ENCODE results near the gene BEND6.

Gene BEND6

GRCh38 chr6:56954403-56955170 lies at the start of gene BEND6:
Gene BEND6 (plus strand): TSS chr6:56955107. CDS start chr6:56981811, 26,704 bp downstream.
- DNase-seq, result peak; percentile 72

- no peak for DNase-seq
Measured at GRCh38 chr6:56905378-56905777, 49.5 kb upstream of the BEND6 start.

GRCh38 chr6:56906752-56907151 lies 48.2 kb upstream of the BEND6 start:
- DNase-seq, result peak; percentile 19

GRCh38 chr6:56909115-56909907 lies 45.6 kb upstream of the BEND6 start:
- no peak for DNase-seq

GRCh38 chr6:56911847-56912246 lies 43.1 kb upstream of the BEND6 start:
- no peak for DNase-seq

GRCh38 chr6:56913285-56914074 lies 41.4 kb upstream of the BEND6 start:
- DNase-seq, result no peak

GRCh38 chr6:56914798-56915658 lies 39.9 kb upstream of the BEND6 start:
- peak; percentile 68 for DNase-seq

GRCh38 chr6:56915832-56916231 lies 39.1 kb upstream of the BEND6 start:
- DNase-seq, result peak; percentile 27

GRCh38 chr6:56916849-56917551 lies 37.9 kb upstream of the BEND6 start:
- no peak for DNase-seq

- no peak for DNase-seq
Measured at GRCh38 chr6:56922645-56923044, 32.3 kb upstream of the BEND6 start.

- no peak for DNase-seq
Measured at GRCh38 chr6:56923565-56923964, 31.3 kb upstream of the BEND6 start.

GRCh38 chr6:56927538-56928453 lies 27.1 kb upstream of the BEND6 start:
- peak; percentile 32 for DNase-seq

GRCh38 chr6:56930846-56931245 lies 24.1 kb upstream of the BEND6 start:
- no peak for DNase-seq

GRCh38 chr6:56932910-56933477 lies 21.9 kb upstream of the BEND6 start:
- DNase-seq, result peak; percentile 46

GRCh38 chr6:56933650-56934049 lies 21.3 kb upstream of the BEND6 start:
- DNase-seq, result peak; percentile 33

- DNase-seq, result no peak
Measured at GRCh38 chr6:56934876-56935275, 20.0 kb upstream of the BEND6 start.

GRCh38 chr6:56936466-56936865 lies 18.4 kb upstream of the BEND6 start:
- DNase-seq, result peak; percentile 47

- peak; percentile 32 for DNase-seq
Measured at GRCh38 chr6:56938649-56939191, 16.2 kb upstream of the BEND6 start.

- DNase-seq, result no peak
Measured at GRCh38 chr6:56940463-56940862, 14.4 kb upstream of the BEND6 start.

- DNase-seq, result no peak
Measured at GRCh38 chr6:56940977-56941376, 13.9 kb upstream of the BEND6 start.

Measured in hematopoietic multipotent progenitor cell treated with erythropoietin and hydrocortisone succinate and interleukin-3 and kit ligand, for 6 days (in vitro differentiated cells).